ENCODE data around the gene KLHL3.

KLHL3 gene

DNA sequence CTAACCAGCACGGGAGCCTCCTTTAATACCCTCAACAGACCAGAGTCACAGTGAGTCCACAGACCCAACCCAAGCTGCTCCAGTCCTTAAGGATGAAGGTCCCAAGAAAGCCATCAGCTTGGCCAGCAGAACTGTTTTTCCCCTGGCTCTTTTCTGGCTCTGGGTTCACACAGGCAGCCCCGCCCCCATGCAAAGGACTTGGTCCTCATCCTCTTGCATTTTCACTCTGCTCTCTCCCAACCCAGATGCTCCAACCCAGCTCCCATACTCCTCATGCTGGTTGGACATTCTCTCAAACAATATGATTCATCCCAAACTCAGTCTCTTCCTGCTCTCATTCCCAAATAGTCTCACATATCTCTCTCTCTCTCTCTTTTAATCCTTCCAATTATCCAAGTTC, 162.5 kb downstream of the KLHL3 start:
- ChIA-PET CTCF (no interaction called here), POLR2A (no interaction called here)
- H3K4me1 ChIP-seq (ENCODE audit: control insufficient read depth, insufficient read depth, low read length), result no peaks in the 10 kb centered on the region
- no peak overlapping the region for H3K27ac ChIP-seq (ENCODE audit: extremely low read depth, low read depth, low read length)
- no peaks in the 10 kb centered on the region for H3K36me3 ChIP-seq (ENCODE audit: control insufficient read depth in 2 of 2, insufficient read depth in 1 of 2, low read length in 2 of 2)
- TF ChIP-seq ZNF248 (tag by site-specific recombination; IDR thresholded peaks at IDR 0.05) (no peak), ZNF350 (tag by site-specific recombination; IDR thresholded peaks at IDR 0.05) (no peak), ZNF423 (tag by site-specific recombination; IDR thresholded peaks at IDR 0.05) (no peak), SALL2 (tag by site-specific recombination; IDR thresholded peaks at IDR 0.05; ENCODE audit: borderline replicate concordance) (no peak)
- H3K9me3 ChIP-seq (ENCODE audit: control insufficient read depth, insufficient read depth, low read depth, low read length), result no peaks in the 10 kb centered on the region
- no peak overlapping the region for H3K4me3 ChIP-seq (ENCODE audit: low read depth, low read length)

DNA sequence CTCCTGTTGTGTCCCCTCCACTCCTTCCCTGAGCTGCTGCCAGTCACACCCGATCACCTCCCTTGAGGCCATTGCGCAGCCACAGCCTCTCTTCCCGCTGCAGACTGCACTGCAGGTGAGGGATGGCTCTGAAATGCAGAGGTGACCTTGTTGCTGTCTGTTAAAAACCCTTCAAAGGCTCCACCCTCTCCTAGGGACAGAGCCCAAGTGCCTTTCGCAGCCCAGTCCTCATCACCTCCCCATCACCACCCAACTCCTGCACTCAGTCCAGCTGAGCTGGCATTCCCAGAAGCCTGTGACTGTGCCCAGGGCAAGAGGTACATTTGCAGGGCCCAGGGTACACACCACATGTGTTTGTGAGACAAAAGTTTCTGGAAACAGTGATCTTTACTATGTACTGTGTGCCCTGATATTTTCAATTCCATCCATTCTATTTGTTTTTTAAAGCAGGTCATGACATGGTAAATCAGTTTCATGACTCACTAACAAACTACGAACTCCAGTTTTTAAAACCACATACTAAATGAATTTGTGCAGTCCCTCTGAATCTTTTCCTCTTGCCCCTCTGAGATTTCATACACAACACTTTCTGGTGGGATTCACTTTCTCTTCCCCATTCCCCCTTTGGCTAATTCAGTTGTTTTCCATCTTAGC, 163.7 kb downstream of the KLHL3 start:
- Histone ChIP-seq H3K4me3 (ENCODE audit: low read depth, low read length) (no peak overlapping the region), H3K36me3 (ENCODE audit: control insufficient read depth in 2 of 2, insufficient read depth in 1 of 2, low read length in 2 of 2) (no peaks in the 10 kb centered on the region), H3K9me3 (ENCODE audit: control insufficient read depth, insufficient read depth, low read depth, low read length) (no peaks in the 10 kb centered on the region), H3K4me1 (ENCODE audit: control insufficient read depth, insufficient read depth, low read length) (no peaks in the 10 kb centered on the region), H3K27ac (ENCODE audit: extremely low read depth, low read depth, low read length) (no peak overlapping the region)
- TF ChIP-seq, protein P1, sequence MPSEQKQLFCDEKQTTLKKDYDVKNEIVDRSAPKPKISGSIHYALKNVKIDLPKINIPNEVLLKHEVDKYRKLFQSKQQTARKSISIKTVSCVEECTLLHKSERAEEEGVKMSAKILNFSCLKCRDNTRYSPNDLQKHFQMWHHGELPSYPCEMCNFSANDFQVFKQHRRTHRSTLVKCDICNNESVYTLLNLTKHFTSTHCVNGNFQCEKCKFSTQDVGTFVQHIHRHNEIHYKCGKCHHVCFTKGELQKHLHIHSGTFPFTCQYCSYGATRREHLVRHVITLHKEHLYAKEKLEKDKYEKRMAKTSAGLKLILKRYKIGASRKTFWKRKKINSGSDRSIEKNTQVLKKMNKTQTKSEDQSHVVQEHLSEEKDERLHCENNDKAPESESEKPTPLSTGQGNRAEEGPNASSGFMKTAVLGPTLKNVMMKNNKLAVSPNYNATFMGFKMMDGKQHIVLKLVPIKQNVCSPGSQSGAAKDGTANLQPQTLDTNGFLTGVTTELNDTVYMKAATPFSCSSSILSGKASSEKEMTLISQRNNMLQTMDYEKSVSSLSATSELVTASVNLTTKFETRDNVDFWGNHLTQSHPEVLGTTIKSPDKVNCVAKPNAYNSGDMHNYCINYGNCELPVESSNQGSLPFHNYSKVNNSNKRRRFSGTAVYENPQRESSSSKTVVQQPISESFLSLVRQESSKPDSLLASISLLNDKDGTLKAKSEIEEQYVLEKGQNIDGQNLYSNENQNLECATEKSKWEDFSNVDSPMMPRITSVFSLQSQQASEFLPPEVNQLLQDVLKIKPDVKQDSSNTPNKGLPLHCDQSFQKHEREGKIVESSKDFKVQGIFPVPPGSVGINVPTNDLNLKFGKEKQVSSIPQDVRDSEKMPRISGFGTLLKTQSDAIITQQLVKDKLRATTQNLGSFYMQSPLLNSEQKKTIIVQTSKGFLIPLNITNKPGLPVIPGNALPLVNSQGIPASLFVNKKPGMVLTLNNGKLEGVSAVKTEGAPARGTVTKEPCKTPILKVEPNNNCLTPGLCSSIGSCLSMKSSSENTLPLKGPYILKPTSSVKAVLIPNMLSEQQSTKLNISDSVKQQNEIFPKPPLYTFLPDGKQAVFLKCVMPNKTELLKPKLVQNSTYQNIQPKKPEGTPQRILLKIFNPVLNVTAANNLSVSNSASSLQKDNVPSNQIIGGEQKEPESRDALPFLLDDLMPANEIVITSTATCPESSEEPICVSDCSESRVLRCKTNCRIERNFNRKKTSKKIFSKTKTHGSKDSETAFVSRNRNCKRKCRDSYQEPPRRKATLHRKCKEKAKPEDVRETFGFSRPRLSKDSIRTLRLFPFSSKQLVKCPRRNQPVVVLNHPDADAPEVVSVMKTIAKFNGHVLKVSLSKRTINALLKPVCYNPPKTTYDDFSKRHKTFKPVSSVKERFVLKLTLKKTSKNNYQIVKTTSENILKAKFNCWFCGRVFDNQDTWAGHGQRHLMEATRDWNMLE (tag by site-specific recombination; conservative IDR thresholded peaks at IDR 0.05; ENCODE audit: low read depth), result no peak
- TF ChIP-seq, protein P2, sequence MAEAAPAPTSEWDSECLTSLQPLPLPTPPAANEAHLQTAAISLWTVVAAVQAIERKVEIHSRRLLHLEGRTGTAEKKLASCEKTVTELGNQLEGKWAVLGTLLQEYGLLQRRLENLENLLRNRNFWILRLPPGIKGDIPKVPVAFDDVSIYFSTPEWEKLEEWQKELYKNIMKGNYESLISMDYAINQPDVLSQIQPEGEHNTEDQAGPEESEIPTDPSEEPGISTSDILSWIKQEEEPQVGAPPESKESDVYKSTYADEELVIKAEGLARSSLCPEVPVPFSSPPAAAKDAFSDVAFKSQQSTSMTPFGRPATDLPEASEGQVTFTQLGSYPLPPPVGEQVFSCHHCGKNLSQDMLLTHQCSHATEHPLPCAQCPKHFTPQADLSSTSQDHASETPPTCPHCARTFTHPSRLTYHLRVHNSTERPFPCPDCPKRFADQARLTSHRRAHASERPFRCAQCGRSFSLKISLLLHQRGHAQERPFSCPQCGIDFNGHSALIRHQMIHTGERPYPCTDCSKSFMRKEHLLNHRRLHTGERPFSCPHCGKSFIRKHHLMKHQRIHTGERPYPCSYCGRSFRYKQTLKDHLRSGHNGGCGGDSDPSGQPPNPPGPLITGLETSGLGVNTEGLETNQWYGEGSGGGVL (tag by site-specific recombination; IDR thresholded peaks at IDR 0.05), result no peak
- no peak for TF ChIP-seq ZBTB21 (tag by site-specific recombination; IDR thresholded peaks at IDR 0.05)
- TF ChIP-seq KLF17 (tag by site-specific recombination; IDR thresholded peaks at IDR 0.05), result no peak
- no peak for TF ChIP-seq ZNF211 (tag by site-specific recombination; IDR thresholded peaks at IDR 0.05; ENCODE audit: low read depth)
- TF ChIP-seq SETDB1 (IDR thresholded peaks at IDR 0.05; ENCODE audit: insufficient read length, low read length), result no peak
- no peak for TF ChIP-seq MZF1 (tag by site-specific recombination; IDR thresholded peaks at IDR 0.05; ENCODE audit: borderline replicate concordance)
- TF ChIP-seq ZNF112 (tag by site-specific recombination; IDR thresholded peaks at IDR 0.05), result no peak
- no peak for TF ChIP-seq MEIS1 (CRISPR knock-in tag; IDR thresholded peaks at IDR 0.05; ENCODE audit: borderline replicate concordance)
- ChIA-PET POLR2A (no interaction called here), CTCF (no interaction called here)

DNA sequence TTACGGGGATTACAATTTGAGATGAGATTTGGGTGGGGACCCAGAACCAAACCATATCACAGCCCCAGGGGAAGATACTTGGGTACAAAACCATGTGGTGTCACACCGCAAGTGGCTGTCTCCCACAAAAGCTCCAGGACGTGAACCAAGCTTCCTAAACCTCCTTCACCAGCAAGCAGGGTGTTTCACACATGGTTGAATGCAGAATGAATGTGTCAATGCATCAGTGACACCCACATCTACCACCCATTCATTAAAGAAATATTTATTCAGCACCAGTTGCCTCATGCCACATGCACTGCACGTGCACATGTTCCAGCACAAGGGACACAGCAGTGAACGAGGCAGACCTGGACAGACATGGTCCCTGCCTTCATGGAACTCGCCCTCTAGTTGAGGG, 165.8 kb downstream of the KLHL3 start:
- ChIA-PET CTCF (interaction anchor here (0.7 kb wide), 1 partner anchor 60 kb away, joined by 3 read pairs; no protein-coding TSS in a partner anchor), POLR2A (no interaction called here)
- H3K36me3 ChIP-seq (ENCODE audit: control insufficient read depth in 2 of 2, insufficient read depth in 1 of 2, low read length in 2 of 2), result no peaks in the 10 kb centered on the region
- H3K9me3 ChIP-seq (ENCODE audit: control insufficient read depth, insufficient read depth, low read depth, low read length), result no peaks in the 10 kb centered on the region
- H3K4me3 ChIP-seq (ENCODE audit: low read depth, low read length), result no peak overlapping the region
- H3K27ac ChIP-seq (ENCODE audit: extremely low read depth, low read depth, low read length), result no peak overlapping the region
- no peaks in the 10 kb centered on the region for H3K4me1 ChIP-seq (ENCODE audit: control insufficient read depth, insufficient read depth, low read length)
- TF ChIP-seq ZSCAN16 (tag by site-specific recombination; IDR thresholded peaks at IDR 0.05) (no peak), ZNF335 (tag by site-specific recombination; conservative IDR thresholded peaks at IDR 0.05) (no peak), ZNF792 (tag by site-specific recombination; IDR thresholded peaks at IDR 0.05) (no peak), ZNF157 (tag by site-specific recombination; IDR thresholded peaks at IDR 0.05) (no peak), ZNF223 (tag by site-specific recombination; IDR thresholded peaks at IDR 0.05) (no peak), ZBTB1 (tag by site-specific recombination; IDR thresholded peaks at IDR 0.05) (no peak), ZNF768 (tag by site-specific recombination; IDR thresholded peaks at IDR 0.05) (no peak), KLF8 (tag by site-specific recombination; IDR thresholded peaks at IDR 0.05) (no peak), ZNF510 (tag by site-specific recombination; IDR thresholded peaks at IDR 0.05; ENCODE audit: insufficient replicate concordance) (no peak), ZNF121 (tag by site-specific recombination; IDR thresholded peaks at IDR 0.05) (no peak)
- TF ChIP-seq, protein P3, sequence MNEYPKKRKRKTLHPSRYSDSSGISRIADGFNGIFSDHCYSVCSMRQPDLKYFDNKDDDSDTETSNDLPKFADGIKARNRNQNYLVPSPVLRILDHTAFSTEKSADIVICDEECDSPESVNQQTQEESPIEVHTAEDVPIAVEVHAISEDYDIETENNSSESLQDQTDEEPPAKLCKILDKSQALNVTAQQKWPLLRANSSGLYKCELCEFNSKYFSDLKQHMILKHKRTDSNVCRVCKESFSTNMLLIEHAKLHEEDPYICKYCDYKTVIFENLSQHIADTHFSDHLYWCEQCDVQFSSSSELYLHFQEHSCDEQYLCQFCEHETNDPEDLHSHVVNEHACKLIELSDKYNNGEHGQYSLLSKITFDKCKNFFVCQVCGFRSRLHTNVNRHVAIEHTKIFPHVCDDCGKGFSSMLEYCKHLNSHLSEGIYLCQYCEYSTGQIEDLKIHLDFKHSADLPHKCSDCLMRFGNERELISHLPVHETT (tag by site-specific recombination; IDR thresholded peaks at IDR 0.05), result no peak
